HEK293T (cell line): ENCODE results near the gene EFNB2.

Experiments used
- CTCF ChIA-PET: fragments of 350-600 bp; formaldehyde crosslinking; extraction: SDS; loops from one replicate; lab custom pipeline; 2021; ENCODE audit warnings: antibody characterized with exemption, inconsistent platforms; lab: Yijun Ruan, JAX
- POLR2A ChIA-PET: fragments of 350-600 bp; formaldehyde crosslinking; extraction: SDS; loops from one replicate; lab custom pipeline; 2020; ENCODE audit warnings: antibody characterized with exemption, inconsistent platforms; lab: Yijun Ruan, JAX
- DNase-seq: peaks from one replicate; pipeline ENCODE4 v3.0.0; 2012; ENCODE audit warnings: mixed read lengths; ENCODE audit errors: extremely low spot score
- ARNT ChIP-seq: fragments of 450-650 bp; IDR thresholded peaks from 2 replicates; pipeline ENCODE4 v1.6.1; 2017; ENCODE audit warnings: mild to moderate bottlenecking
- BHLHE40 ChIP-seq: fragments of 450-650 bp; IDR thresholded peaks from 2 replicates; pipeline ENCODE4 v1.6.1; 2016; ENCODE audit warnings: mild to moderate bottlenecking, moderate library complexity, borderline replicate concordance
- CTBP1 ChIP-seq: fragments of 450-650 bp; IDR thresholded peaks from 2 replicates; pipeline ENCODE4 v1.6.1; 2016; ENCODE audit warnings: borderline replicate concordance
- ELF4 ChIP-seq: fragments of 450-650 bp; IDR thresholded peaks from 2 replicates; pipeline ENCODE4 v1.6.1; 2017; ENCODE audit warnings: antibody characterized with exemption
- FOXA1 ChIP-seq: fragments of 450-650 bp; IDR thresholded peaks from 2 replicates; pipeline ENCODE4 v1.6.1; 2016; ENCODE audit warnings: mild to moderate bottlenecking
- FOXK2 ChIP-seq: fragments of 450-650 bp; IDR thresholded peaks from 2 replicates; pipeline ENCODE4 v1.6.1; 2016; ENCODE audit warnings: mild to moderate bottlenecking
- FOXM1 ChIP-seq: fragments of 450-650 bp; IDR thresholded peaks from 2 replicates; pipeline ENCODE4 v1.6.1; 2017; ENCODE audit warnings: mild to moderate bottlenecking, borderline replicate concordance
- HDGF ChIP-seq: fragments of 450-650 bp; IDR thresholded peaks from 2 replicates; pipeline ENCODE4 v1.6.1; 2017; ENCODE audit warnings: antibody characterized with exemption, borderline replicate concordance
- L3MBTL2 ChIP-seq: fragments of 450-650 bp; conservative IDR thresholded peaks from 2 replicates; pipeline ENCODE4 v1.6.1; 2016; ENCODE audit warnings: mild to moderate bottlenecking
- LEF1 ChIP-seq: fragments of 450-650 bp; IDR thresholded peaks from 2 replicates; pipeline ENCODE4 v1.6.1; 2017; ENCODE audit warnings: mild to moderate bottlenecking, borderline replicate concordance
- NFRKB ChIP-seq: fragments of 450-650 bp; IDR thresholded peaks from 2 replicates; pipeline ENCODE4 v1.6.1; 2016; ENCODE audit warnings: mild to moderate bottlenecking, moderate library complexity
- SP1 ChIP-seq: fragments of 450-650 bp; IDR thresholded peaks from 2 replicates; pipeline ENCODE4 v1.6.1; 2017
- SUZ12 ChIP-seq: fragments of 450-650 bp; IDR thresholded peaks from 2 replicates; pipeline ENCODE4 v1.6.1; 2016; ENCODE audit warnings: mild to moderate bottlenecking
- TARDBP ChIP-seq: fragments of 450-650 bp; IDR thresholded peaks from 2 replicates; pipeline ENCODE4 v1.6.1; 2016
- ZNF384 ChIP-seq: fragments of 450-650 bp; IDR thresholded peaks from 2 replicates; pipeline ENCODE4 v1.6.1; 2016
- TF ChIP-seq, protein P1 (sequence below): fragments of 450-650 bp; IDR thresholded peaks from 2 replicates; pipeline ENCODE4 v1.6.1; 2016

The EFNB2 gene

DNA sequence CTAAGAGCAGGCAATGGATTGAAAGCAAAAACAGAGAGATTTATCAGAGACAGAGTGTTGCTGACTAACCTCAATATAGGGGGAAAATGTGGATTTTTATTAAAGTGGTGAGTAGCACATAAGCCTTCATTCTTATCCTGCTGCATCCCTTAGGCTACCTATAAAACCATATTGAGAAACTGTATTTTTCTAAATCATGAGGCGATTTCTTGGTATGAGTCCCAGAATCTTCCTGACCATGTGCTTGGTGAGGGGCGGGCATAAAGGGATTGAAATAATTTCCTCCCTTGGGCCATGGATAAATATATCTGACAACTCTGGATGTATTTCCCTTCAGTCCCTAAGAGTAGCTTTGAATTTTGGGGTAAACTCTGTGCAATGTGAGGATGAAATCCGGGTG is 72.8 kb downstream of the EFNB2 start:
- TF ChIP-seq ELF4, result no peak
- no peak for TF ChIP-seq TARDBP
- TF ChIP-seq SUZ12, result no peak
- TF ChIP-seq LEF1, result no peak
- no peak for TF ChIP-seq HDGF
- no peak for DNase-seq
- POLR2A ChIA-PET, result no interaction called here
- CTCF ChIA-PET, result no interaction called here

DNA sequence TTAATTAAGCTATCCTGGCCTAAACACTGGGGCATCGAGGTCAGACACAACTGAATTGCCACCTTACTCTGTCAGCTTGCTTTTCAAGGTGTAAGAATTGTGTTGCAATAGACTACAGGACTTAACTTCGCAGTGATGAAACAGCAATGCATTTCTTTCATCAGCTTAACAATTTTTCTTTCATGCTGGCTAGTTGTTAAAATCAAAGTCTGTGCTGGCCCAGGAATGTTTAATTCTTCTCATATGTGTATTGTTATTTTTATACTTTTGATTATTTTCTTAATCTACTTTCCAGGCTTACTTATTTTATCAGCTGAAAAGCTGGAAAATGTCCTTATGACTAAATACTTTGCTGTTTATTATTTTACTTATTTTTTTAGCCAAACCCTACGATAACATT is 79.7 kb downstream of the EFNB2 start:
- ChIA-PET CTCF (no interaction called here), POLR2A (interaction anchor here (0.9 kb wide), 1 partner anchor 11 kb away, joined by 4 read pairs; no protein-coding TSS in a partner anchor)
- no peak for DNase-seq
- TF ChIP-seq FOXK2 (no peak), LEF1 (no peak), NFRKB (no peak), SUZ12 (no peak), L3MBTL2 (no peak), FOXM1 (no peak), SP1 (no peak), FOXA1 (no peak), ARNT (no peak), CTBP1 (no peak), ZNF384 (no peak)

DNA sequence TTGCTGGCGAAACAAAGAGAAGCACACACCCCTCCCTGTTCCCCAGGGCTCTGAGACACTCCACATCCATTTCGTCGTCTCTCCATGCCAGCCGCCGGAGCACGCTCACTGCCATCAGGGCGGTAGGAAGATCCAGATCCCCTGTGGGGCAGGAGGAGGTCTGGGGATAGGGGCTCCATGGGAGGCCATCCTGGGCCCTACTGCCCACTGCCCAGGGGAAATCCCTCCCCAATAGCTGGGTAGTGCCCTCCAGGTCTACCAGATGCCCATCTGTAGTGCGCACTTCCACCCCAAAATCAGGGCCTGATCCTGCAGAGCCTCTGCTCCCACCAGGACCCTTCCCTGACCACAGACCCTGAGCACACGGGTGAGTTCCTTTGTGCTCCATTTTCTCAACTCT is 80.3 kb downstream of the EFNB2 start:
- ChIA-PET CTCF (no interaction called here), POLR2A (no interaction called here)
- TF ChIP-seq TARDBP (no peak), LEF1 (no peak), FOXK2 (no peak), CTBP1 (no peak), SUZ12 (no peak), BHLHE40 (no peak), FOXA1 (no peak), ZNF384 (no peak), ARNT (no peak), FOXM1 (no peak), HDGF (no peak), NFRKB (no peak), ELF4 (no peak), SP1 (no peak), L3MBTL2 (no peak)
- TF ChIP-seq, protein P1, sequence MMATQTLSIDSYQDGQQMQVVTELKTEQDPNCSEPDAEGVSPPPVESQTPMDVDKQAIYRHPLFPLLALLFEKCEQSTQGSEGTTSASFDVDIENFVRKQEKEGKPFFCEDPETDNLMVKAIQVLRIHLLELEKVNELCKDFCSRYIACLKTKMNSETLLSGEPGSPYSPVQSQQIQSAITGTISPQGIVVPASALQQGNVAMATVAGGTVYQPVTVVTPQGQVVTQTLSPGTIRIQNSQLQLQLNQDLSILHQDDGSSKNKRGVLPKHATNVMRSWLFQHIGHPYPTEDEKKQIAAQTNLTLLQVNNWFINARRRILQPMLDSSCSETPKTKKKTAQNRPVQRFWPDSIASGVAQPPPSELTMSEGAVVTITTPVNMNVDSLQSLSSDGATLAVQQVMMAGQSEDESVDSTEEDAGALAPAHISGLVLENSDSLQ, result no peak
- DNase-seq, result no peak

DNA sequence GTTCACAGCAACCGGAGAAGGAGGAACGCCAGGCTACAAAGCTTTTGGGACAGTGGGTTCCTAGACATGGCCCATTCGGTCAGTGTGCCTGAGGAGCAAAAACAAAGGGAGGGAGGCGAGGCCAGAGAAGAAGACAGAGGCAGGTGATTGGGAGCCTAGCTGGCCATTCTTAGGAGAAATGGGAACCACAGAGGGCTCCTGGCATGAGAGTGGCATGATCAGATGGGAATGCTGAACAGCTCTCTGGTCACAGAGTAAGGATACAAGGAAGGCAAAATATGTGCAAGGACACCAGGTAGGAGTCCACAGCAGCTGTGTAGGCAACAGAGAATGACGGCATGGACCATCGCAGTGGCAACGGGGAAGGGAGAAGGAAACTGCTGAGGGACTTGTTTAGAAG is 82.4 kb downstream of the EFNB2 start:
- TF ChIP-seq ELF4 (no peak), SP1 (no peak), ZNF384 (no peak), SUZ12 (no peak), FOXM1 (no peak), CTBP1 (no peak), HDGF (no peak), TARDBP (no peak), BHLHE40 (no peak), ARNT (no peak), FOXA1 (no peak), LEF1 (no peak), FOXK2 (no peak), NFRKB (no peak)
- TF ChIP-seq, protein P1, result no peak
- ChIA-PET CTCF (no interaction called here), POLR2A (no interaction called here)
- no peak for DNase-seq

DNA sequence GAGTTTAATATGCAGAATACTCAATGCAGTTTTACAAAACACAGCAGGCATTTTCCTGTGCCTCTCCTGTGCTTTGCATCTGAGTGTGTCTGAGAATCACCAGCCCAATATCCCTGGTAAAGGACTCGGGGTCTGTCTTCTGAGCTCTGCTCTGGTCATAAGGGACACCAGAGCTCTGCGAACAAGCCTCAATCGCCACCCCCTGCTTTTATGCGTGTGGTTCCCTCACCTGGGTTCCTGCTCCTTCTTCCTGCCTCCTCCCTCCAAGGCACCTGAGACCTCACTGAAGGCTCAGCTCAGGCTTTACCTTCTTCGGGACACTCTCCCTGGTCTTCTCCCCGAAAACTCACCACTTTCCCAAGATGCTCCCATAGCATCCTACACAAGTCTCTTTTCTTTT is 84.5 kb downstream of the EFNB2 start:
- TF ChIP-seq, protein P1, result no peak
- TF ChIP-seq BHLHE40, result no peak
- TF ChIP-seq FOXK2, result no peak
- no peak for TF ChIP-seq SP1
- TF ChIP-seq SUZ12, result no peak
- no peak for TF ChIP-seq TARDBP
- no peak for TF ChIP-seq CTBP1
- no peak for TF ChIP-seq FOXA1
- no peak for TF ChIP-seq L3MBTL2
- no peak for TF ChIP-seq ARNT
- no peak for TF ChIP-seq ZNF384
- TF ChIP-seq ELF4, result no peak
- no peak for TF ChIP-seq HDGF
- TF ChIP-seq NFRKB, result no peak
- TF ChIP-seq FOXM1, result no peak
- no peak for TF ChIP-seq LEF1
- DNase-seq, result no peak
- POLR2A ChIA-PET, result no interaction called here
- CTCF ChIA-PET, result no interaction called here

DNA sequence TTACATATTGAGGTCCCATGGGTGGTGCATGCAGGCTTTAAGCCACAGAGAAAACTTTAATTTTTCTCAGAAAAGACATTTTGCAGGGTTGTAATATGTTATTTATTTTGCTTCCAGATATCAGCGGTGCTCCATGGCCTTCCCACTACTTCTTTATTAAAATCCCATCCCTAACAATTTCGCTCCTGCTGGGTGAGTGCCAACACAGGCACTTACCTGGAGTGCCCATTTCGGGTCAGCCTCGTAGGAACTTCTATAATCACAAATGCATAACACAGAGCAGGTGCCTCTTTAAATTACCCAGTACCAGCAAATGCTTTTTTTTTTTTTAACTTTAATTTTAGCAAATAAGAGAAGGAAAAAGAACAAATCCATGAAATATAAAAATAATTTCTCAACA is 86.4 kb downstream of the EFNB2 start:
- ChIA-PET CTCF (no interaction called here), POLR2A (no interaction called here)
- TF ChIP-seq LEF1 (no peak), FOXK2 (no peak), CTBP1 (no peak), ZNF384 (no peak), BHLHE40 (no peak), ELF4 (no peak), FOXM1 (no peak), ARNT (no peak), SP1 (no peak), L3MBTL2 (no peak), NFRKB (no peak), TARDBP (no peak)
- no peak for DNase-seq
